GM23338 (cell line): ENCODE data around the gene PRKAR1A.
"Not testable (repeated sequence)": the region's sequence is repeated elsewhere in the genome, so short reads cannot be mapped to it uniquely, and the experiment has no call there.

ENCODE experiments used
- CREB1 ChIP-seq: fragments of 250-450 bp; sonication (Bioruptor Pico); IDR thresholded peaks from 2 replicates; pipeline ENCODE4 v1.5.0; 2020; ENCODE audit warnings: low read depth, mild to moderate bottlenecking, moderate library complexity
- CTCF ChIP-seq, 2 experiments: fragments of 200-600 bp in 1 of 2; sonication (generic) in 1 of 2; conservative IDR thresholded peaks; 2 replicates each; pipeline versions ENCODE4 v1.5.1 to v1.6.1; 2016 to 2017; ENCODE audit warnings: antibody characterized with exemption in 2 of 2, low read depth in 2 of 2, mild to moderate bottlenecking in 2 of 2, moderate library complexity in 1 of 2
- EZH2 ChIP-seq: fragments of 200-600 bp; sonication (generic); IDR thresholded peaks from one replicate; pipeline ENCODE4 v1.8.0; 2017; ENCODE audit warnings: antibody characterized with exemption, mild to moderate bottlenecking, low read depth; ENCODE audit not compliant: unreplicated experiment
- EZH2phosphoT487 ChIP-seq: fragments of 200-600 bp; sonication (generic); IDR thresholded peaks from one replicate; pipeline ENCODE4 v1.8.1; 2018; ENCODE audit warnings: antibody characterized with exemption; ENCODE audit not compliant: unreplicated experiment
- POLR2AphosphoS5 ChIP-seq: IDR thresholded peaks from 2 replicates; pipeline ENCODE4 v1.6.1; 2016; ENCODE audit warnings: antibody characterized with exemption, low read depth

GRCh38 chr17:68519051-68519450 is 6.8 kb downstream of the PRKAR1A start:
- TF ChIP-seq CTCF (conservative IDR thresholded peaks at IDR 0.05; ENCODE audit: low read depth in 2 of 2); POLR2AphosphoS5; EZH2phosphoT487; CREB1 (CRISPR knock-in tag); EZH2: not testable (repeated sequence)
